Measurements from ENCODE around the gene ERRFI1.

GRCh38 chr1:8047686-8048445 lies 21.8 kb upstream of the ERRFI1 start:
- TF ChIP-seq CTCF (IDR thresholded peaks at IDR 0.05) (no peak), POLR2A (IDR thresholded peaks at IDR 0.05; ENCODE audit: low read depth) (no peak)

Data from esophagus muscularis mucosa (tissue), 3 donors.